ENCODE measurements around the gene SH3TC1. TPM values are rescaled to one million over a fixed set of nuclear protein-coding genes. Genes with fewer than 3 reads are reported as not detected.

Gene SH3TC1
- total and polyA plus RNA-seq, 9 donors = 1.1 to 34.5 (median 5.4) TPM

- Histone ChIP-seq H3K27me3 (no peaks in the 10 kb centered on the region), H3K9me3 (no peaks in the 10 kb centered on the region), H3K4me1 (ENCODE audit: insufficient read depth) (peaks cover 9% of the 10 kb centered on the region), H3K27ac (no peak overlapping the region), H3K36me3 (no peaks in the 10 kb centered on the region), H3K4me3 (no peak overlapping the region)
- no peak for DNase-seq
- 92 to 96% (median 95%) methylated on average over 10 of the region's 10 CpGs for WGBS, 3 donors
- TF ChIP-seq POLR2A (IDR thresholded peaks at IDR 0.05) (no peak), CTCF (IDR thresholded peaks at IDR 0.05) (no peak), EP300 (IDR thresholded peaks at IDR 0.05) (no peak)
- intact Hi-C loops (cut with DNase I) = loop anchor here in 1 of 4 donors (5.0 kb wide), 1 partner anchor 331 kb away; no protein-coding TSS in a partner anchor
These were observed 31.8 kb downstream of the SH3TC1 start for GRCh38 chr4:8230891-8231290.

- H3K36me3 ChIP-seq = no peaks in the 10 kb centered on the region
- H3K9me3 ChIP-seq = no peaks in the 10 kb centered on the region
- H3K27ac ChIP-seq = no peak overlapping the region
- DNase-seq = no peak
- H3K4me3 ChIP-seq = no peak overlapping the region
- TF ChIP-seq EP300 (IDR thresholded peaks at IDR 0.05) (no peak), CTCF (IDR thresholded peaks at IDR 0.05) (no peak), POLR2A (IDR thresholded peaks at IDR 0.05) (no peak)
- intact Hi-C loops (cut with DNase I) = loop anchor here in 1 of 4 donors (5.0 kb wide), 1 partner anchor 331 kb away; no protein-coding TSS in a partner anchor
- H3K27me3 ChIP-seq = no peaks in the 10 kb centered on the region
- WGBS, 3 donors = 93 to 95% (median 94%) methylated on average over 17 to 21 of the region's 21 CpGs
- peaks cover 9% of the 10 kb centered on the region for H3K4me1 ChIP-seq (ENCODE audit: insufficient read depth)
These were observed 32.5 kb downstream of the SH3TC1 start for GRCh38 chr4:8231551-8232049.

DNA sequence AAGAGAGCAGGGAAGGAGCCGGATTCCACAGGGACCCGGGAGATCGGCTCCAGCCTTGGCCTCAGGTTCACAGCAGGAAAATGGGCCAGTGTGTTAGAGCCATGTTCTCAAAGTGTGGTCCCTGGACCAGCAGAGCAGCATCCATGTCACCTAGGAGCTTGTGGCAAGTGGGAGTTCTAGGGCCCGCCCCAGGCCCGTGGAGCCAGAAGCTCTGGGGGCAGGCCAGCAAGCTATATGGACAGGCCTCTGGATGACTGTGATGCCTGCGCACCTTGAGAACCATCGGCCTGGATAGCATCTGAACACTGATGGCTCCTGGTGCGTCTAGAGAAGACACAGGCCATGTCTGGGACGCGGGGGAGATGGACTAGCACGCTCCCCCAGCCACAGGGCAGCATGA lies 33.7 kb downstream of the SH3TC1 start:
- WGBS, 3 donors = 93 to 96% (median 93%) methylated on average over 10 to 11 of the region's 11 CpGs
- Histone ChIP-seq H3K4me3 (no peak overlapping the region), H3K4me1 (ENCODE audit: insufficient read depth) (peaks cover 7% of the 10 kb centered on the region), H3K9me3 (no peaks in the 10 kb centered on the region), H3K27ac (no peak overlapping the region), H3K36me3 (no peaks in the 10 kb centered on the region), H3K27me3 (no peaks in the 10 kb centered on the region)
- intact Hi-C loops (cut with DNase I) = loop anchor here in 1 of 4 donors (5.0 kb wide), 1 partner anchor 330 kb away; no protein-coding TSS in a partner anchor
- TF ChIP-seq CTCF (IDR thresholded peaks at IDR 0.05) = no peak
- TF ChIP-seq POLR2A (IDR thresholded peaks at IDR 0.05) = no peak
- no peak for TF ChIP-seq EP300 (IDR thresholded peaks at IDR 0.05)
- DNase-seq = no peak

DNA sequence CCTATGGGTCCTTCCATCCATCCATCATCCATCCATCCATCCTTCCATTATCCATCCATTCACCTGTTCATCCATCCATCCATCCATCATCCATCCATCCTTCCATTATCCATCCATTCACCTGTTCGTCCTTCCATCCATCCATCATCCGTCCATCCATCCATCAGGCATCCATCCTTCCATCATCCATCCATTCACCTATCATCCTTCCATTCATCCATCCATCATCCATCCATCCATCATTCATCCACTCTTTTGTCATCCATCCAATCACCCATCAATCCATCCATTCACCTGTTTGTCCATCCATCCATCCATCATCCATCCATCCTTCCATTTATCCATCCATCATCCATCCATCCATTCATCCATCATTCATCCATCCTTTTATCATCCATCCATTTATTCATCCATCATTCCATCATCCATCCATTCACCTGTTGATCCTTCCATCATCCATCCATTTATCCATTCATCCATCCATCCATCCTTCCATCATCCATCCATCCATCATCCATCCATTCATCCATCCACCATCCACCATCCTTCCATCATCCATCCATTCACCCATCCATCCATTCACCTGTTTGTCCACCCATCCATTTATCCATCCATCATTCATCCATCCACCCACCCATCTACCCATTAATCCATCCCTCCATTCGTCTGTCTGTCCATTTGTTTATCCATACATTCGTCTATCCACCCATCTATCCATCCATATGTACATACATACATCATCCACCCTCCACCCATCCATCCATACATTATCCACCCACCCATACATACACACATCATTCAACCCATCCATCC lies 34.8 kb downstream of the SH3TC1 start:
- intact Hi-C loops (cut with DNase I) = loop anchor here in 1 of 4 donors (5.0 kb wide), 1 partner anchor 328 kb away; no protein-coding TSS in a partner anchor
- DNase-seq = no peak
- no peak overlapping the region for H3K4me3 ChIP-seq
- H3K36me3 ChIP-seq = no peaks in the 10 kb centered on the region
- TF ChIP-seq EP300 (IDR thresholded peaks at IDR 0.05) (no peak), POLR2A (IDR thresholded peaks at IDR 0.05) (no peak), CTCF (IDR thresholded peaks at IDR 0.05) (no peak)
- no peak overlapping the region for H3K27ac ChIP-seq
- H3K9me3 ChIP-seq = no peaks in the 10 kb centered on the region
- no peaks in the 10 kb centered on the region for H3K27me3 ChIP-seq
- H3K4me1 ChIP-seq (ENCODE audit: insufficient read depth) = no peaks in the 10 kb centered on the region
- WGBS, 3 donors = 96 to 98% (median 97%) methylated on average over 4 of the region's 4 CpGs
